HFF-Myc (cell line): ENCODE measurements around the gene IPO13.

Experiments used
- DNase-seq: peaks from one replicate; pipeline ENCODE4 v3.0.0-alpha.2; 2011; ENCODE audit warnings: low read depth; ENCODE audit errors: extremely low read depth
- H3K4me3 ChIP-seq: replicated peaks from 2 replicates; pipeline ENCODE4 v1.5.1; 2011; ENCODE audit warnings: low read depth, mild to moderate bottlenecking, control low read depth, low read length
- TF ChIP-seq, protein P1 (sequence below): IDR thresholded peaks from 2 replicates; pipeline ENCODE4 v1.5.1; 2012; ENCODE audit warnings: mild to moderate bottlenecking, low read depth, low read length, control low read depth; ENCODE audit errors: missing control alignments

Gene IPO13

DNA sequence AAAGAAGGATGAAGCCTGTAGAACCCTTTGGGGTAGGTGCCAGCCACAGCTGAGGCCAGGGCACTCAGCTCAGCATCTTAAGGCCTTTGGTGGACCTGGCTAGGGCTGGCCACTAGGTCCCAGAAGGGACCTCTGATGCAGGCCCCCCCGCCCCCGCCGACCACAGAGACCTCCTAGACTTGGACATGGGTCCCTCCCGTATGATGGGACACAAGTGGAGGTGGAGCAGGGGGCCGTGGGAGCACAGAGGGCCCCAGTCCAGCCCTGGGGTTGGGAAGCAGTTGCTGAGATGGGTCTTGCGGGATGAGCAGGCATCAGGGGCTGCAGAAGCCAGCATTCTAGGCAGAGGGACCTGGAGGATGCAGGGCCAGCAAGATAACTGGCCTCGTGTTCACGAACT, 35.5 kb downstream of the IPO13 start:
- no peak overlapping the region for H3K4me3 ChIP-seq
- DNase-seq, result no peak
- TF ChIP-seq, protein P1, sequence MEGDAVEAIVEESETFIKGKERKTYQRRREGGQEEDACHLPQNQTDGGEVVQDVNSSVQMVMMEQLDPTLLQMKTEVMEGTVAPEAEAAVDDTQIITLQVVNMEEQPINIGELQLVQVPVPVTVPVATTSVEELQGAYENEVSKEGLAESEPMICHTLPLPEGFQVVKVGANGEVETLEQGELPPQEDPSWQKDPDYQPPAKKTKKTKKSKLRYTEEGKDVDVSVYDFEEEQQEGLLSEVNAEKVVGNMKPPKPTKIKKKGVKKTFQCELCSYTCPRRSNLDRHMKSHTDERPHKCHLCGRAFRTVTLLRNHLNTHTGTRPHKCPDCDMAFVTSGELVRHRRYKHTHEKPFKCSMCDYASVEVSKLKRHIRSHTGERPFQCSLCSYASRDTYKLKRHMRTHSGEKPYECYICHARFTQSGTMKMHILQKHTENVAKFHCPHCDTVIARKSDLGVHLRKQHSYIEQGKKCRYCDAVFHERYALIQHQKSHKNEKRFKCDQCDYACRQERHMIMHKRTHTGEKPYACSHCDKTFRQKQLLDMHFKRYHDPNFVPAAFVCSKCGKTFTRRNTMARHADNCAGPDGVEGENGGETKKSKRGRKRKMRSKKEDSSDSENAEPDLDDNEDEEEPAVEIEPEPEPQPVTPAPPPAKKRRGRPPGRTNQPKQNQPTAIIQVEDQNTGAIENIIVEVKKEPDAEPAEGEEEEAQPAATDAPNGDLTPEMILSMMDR, result no peak

DNA sequence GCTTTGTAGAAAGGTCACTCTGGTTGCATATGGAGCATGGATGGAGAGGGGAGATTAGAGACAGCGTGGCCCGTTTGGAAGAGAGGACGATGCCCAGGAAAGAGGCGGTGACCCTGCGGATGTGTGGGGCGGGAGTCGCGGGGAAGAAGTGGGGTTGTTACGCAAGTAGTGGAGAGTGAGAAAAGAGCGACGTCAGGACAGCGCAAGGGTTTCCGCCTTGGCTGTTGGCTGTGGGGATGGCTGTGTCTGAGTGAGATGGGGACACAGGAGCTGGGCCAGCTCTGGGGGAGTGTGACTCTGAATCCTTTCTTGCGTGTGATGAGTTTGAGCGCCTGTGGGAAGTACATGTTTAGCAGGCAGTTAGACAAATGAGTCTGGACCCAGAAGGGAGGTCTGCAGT, 36.1 kb downstream of the IPO13 start:
- TF ChIP-seq, protein P1, result no peak
- no peak for DNase-seq
- H3K4me3 ChIP-seq, result no peak overlapping the region

DNA sequence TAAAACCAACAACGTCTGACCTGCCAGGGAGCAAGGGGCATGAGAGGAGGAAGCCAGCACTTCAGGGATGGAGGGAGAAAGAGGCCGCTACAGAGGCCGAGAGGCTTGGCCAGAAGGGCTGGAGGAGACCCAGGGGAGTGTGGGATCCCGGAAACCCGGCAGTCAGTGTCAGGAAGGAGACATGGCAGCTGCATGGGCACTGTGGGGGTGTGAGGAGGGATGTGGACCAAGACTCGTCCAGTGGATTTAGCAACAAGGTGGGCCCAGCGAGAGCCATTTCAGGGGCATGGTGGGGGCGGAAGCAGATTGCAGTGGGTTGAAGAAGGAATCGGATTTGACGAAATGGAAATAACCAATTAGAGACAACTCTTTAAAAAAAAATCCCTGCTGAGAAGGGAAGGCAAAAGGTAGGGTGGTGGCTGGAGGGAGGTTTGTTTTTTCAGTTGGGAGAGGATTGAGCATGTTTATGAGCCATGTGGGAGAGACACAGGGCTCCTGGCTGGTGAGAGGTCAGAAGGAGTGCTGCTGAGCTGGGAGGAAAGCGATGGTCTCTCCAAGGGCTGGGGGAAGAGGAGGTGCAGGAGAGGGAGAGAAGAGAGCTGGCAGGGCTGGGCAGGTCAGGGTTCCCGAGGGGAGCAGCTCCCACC, 36.6 kb downstream of the IPO13 start:
- DNase-seq, result no peak
- TF ChIP-seq, protein P1, result no peak
- H3K4me3 ChIP-seq, result no peak overlapping the region

DNA sequence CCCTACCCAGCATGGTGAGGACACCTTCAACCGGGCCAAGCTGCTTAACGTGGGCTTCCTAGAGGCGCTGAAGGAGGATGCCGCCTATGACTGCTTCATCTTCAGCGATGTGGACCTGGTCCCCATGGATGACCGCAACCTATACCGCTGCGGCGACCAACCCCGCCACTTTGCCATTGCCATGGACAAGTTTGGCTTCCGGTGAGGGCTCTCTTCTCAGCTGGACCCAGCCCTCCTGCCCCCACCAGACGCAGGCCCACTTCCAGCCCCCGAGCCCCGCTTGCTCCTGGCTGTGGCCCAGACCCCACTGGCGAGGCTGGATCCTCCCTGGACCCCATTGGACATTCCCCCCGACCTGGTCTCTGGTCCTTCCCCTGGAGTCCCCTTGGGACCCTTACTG, 38.1 kb downstream of the IPO13 start:
- H3K4me3 ChIP-seq, result no peak overlapping the region
- DNase-seq, result no peak
- TF ChIP-seq, protein P1, result no peak

DNA sequence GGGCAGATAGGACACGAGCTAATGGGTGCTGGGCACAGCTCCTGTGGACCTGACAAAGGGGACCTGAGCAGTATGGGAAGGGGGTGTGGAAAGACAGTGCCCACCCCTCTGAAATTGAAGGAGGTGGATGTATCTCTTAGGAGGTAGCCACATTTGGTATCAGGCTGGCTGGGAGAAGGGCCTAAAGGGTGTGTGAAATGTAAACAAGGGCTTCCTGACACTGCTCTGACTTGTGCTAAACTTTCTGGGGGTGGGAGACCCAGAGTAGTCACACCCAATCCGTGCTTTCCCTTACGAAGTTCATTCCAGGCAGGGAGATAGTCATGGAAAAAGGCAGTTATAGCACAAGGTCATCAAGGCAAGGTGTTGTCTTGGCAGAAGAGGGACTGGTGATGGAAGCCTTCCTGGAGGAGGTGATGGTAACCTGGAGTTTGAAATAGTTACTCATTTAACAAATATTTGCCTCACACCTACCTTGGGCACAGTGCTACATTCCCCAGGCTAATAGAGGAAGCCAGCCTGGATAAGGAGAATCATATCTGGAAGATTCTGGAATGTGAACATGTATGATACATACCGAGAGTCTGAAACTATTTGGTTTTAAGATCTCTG, 39.3 kb downstream of the IPO13 start:
- H3K4me3 ChIP-seq, result no peak overlapping the region
- DNase-seq, result no peak
- TF ChIP-seq, protein P1, result no peak

DNA sequence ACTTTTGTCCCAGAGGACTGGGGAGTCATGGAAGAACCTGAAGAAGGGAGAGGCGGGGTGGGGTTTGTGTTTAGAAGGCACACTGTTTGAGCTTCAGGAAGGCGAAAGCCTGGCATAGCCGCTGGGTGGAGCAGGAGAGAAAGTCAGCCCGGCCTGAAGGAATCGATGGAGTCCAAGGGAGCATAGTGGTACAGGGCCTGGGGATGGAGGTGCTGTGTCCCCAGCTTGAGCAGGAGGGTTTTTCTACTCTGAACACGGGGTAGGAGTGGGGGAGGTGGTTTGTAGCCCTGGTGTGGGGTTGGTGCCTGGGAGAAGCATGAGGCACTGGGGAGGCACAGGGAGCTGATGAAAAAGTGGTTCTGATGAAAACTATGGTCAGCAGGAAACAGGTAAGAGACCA, 40.0 kb downstream of the IPO13 start:
- TF ChIP-seq, protein P1, result no peak
- DNase-seq, result no peak
- no peak overlapping the region for H3K4me3 ChIP-seq
